ENCODE data around the gene SERPINB5.
"Not testable (repeated sequence)": the region's sequence is repeated elsewhere in the genome, so short reads cannot be mapped to it uniquely, and the experiment has no call there.

- TF ChIP-seq, protein P1, sequence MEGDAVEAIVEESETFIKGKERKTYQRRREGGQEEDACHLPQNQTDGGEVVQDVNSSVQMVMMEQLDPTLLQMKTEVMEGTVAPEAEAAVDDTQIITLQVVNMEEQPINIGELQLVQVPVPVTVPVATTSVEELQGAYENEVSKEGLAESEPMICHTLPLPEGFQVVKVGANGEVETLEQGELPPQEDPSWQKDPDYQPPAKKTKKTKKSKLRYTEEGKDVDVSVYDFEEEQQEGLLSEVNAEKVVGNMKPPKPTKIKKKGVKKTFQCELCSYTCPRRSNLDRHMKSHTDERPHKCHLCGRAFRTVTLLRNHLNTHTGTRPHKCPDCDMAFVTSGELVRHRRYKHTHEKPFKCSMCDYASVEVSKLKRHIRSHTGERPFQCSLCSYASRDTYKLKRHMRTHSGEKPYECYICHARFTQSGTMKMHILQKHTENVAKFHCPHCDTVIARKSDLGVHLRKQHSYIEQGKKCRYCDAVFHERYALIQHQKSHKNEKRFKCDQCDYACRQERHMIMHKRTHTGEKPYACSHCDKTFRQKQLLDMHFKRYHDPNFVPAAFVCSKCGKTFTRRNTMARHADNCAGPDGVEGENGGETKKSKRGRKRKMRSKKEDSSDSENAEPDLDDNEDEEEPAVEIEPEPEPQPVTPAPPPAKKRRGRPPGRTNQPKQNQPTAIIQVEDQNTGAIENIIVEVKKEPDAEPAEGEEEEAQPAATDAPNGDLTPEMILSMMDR (IDR thresholded peaks at IDR 0.05) = not testable (repeated sequence)
- not testable (repeated sequence) for TF ChIP-seq CEBPB (IDR thresholded peaks at IDR 0.05); ESRRA (IDR thresholded peaks at IDR 0.05; ENCODE audit: borderline replicate concordance, low read length); KDM1A (IDR thresholded peaks at IDR 0.05; ENCODE audit: low read depth); HMGXB4 (CRISPR knock-in tag; IDR thresholded peaks at IDR 0.05; ENCODE audit: borderline replicate concordance); USF2 (IDR thresholded peaks at IDR 0.05); ATOH8 (CRISPR knock-in tag; IDR thresholded peaks at IDR 0.05; ENCODE audit: low read depth); JUN (IDR thresholded peaks at IDR 0.05); HOXA7 (CRISPR knock-in tag; IDR thresholded peaks at IDR 0.05); POLR2A (IDR thresholded peaks at IDR 0.05; ENCODE audit: low read length); ELK1 (IDR thresholded peaks at IDR 0.05; ENCODE audit: low read depth, low read length); ZNF302 (CRISPR knock-in tag; IDR thresholded peaks at IDR 0.05)
Observed at GRCh38 chr18:63452751-63453150, 24.0 kb upstream of the SERPINB5 start.

Data from A549 (cell line).